HEK293 (cell line): Measurements from ENCODE around the gene SFPQ.

Experiments
- REST ChIP-seq: fragments of 450-650 bp; formaldehyde crosslinking; IDR thresholded peaks from 2 replicates; pipeline ENCODE4 v1.5.1; 2016; ENCODE audit warnings: missing biosample characterization, missing genetic modification characterization
- ZNF266 ChIP-seq: fragments of 450-650 bp; formaldehyde crosslinking; IDR thresholded peaks from 2 replicates; pipeline ENCODE4 v1.5.1; 2016; ENCODE audit warnings: missing biosample characterization, missing genetic modification characterization, low read depth
- ZNF292 ChIP-seq: fragments of 450-650 bp; formaldehyde crosslinking; IDR thresholded peaks from 2 replicates; pipeline ENCODE4 v1.5.1; 2016; ENCODE audit warnings: low read depth, missing biosample characterization, missing genetic modification characterization, borderline replicate concordance
- ZSCAN5A ChIP-seq: fragments of 450-650 bp; formaldehyde crosslinking; IDR thresholded peaks from 2 replicates; pipeline ENCODE4 v1.5.1; 2016; ENCODE audit warnings: missing biosample characterization, missing genetic modification characterization

GRCh38 chr1:35164893-35165292 is 28.1 kb downstream of the SFPQ start:
- TF ChIP-seq ZNF292 (tag by site-specific recombination) = no peak
- TF ChIP-seq REST (tag by site-specific recombination) = no peak
- no peak for TF ChIP-seq ZNF266
- TF ChIP-seq ZSCAN5A (tag by site-specific recombination) = no peak
